Loucy (cell line): ENCODE results near the gene SLC2A1.

Source experiments
- CTCF ChIP-seq: fragments of 200-600 bp; sonication (generic); conservative IDR thresholded peaks from 2 replicates; pipeline ENCODE4 v1.5.1; 2014; ENCODE audit warnings: mild to moderate bottlenecking, antibody characterized with exemption, low read length
- EZH2phosphoT487 ChIP-seq: fragments of 200-600 bp; IDR thresholded peaks from 2 replicates; pipeline ENCODE4 v1.6.1; 2018; ENCODE audit warnings: antibody characterized with exemption, mild to moderate bottlenecking, moderate library complexity, borderline replicate concordance

GRCh38 chr1:42983253-42983652 is 24.6 kb upstream of the SLC2A1 start:
- TF ChIP-seq CTCF, result no peak
- no peak for TF ChIP-seq EZH2phosphoT487
